ENCODE data around the gene CDON.
"Not testable (repeated sequence)": the region's sequence is repeated elsewhere in the genome, so short reads cannot be mapped to it uniquely, and the experiment has no call there.

CDON gene

GRCh38 chr11:126029805-126030204 lies 32.9 kb downstream of the CDON start:
- H3K27me3 ChIP-seq (ENCODE audit: insufficient read depth, low read depth), result no peaks in the 10 kb centered on the region
- no peak overlapping the region for H3K4me2 ChIP-seq
- no peak overlapping the region for H3K27ac ChIP-seq
- H4K20me1 ChIP-seq (ENCODE audit: insufficient read depth), result no peaks in the 10 kb centered on the region
- H3K4me1 ChIP-seq (ENCODE audit: low read depth, poor library complexity, severe bottlenecking), result no peaks in the 10 kb centered on the region
- H3K4me3 ChIP-seq (IDR thresholded peaks at IDR 0.05; ENCODE audit: insufficient read depth, low read depth, low read length), result no peak overlapping the region
- TF ChIP-seq CTCF (conservative IDR thresholded peaks at IDR 0.05; ENCODE audit: low read depth, low read length), result no peak
- no peaks in the 10 kb centered on the region for H3K79me2 ChIP-seq (ENCODE audit: insufficient read depth, low read depth)
- no peak overlapping the region for H3K9ac ChIP-seq
- H3K36me3 ChIP-seq (ENCODE audit: insufficient read depth), result no peaks in the 10 kb centered on the region
- H2AFZ ChIP-seq (ENCODE audit: low read depth), result no peak overlapping the region

- H3K4me1 ChIP-seq (ENCODE audit: low read depth, poor library complexity, severe bottlenecking), result no peaks in the 10 kb centered on the region
- no peak overlapping the region for H3K9ac ChIP-seq
- H3K79me2 ChIP-seq (ENCODE audit: insufficient read depth, low read depth), result no peaks in the 10 kb centered on the region
- no peaks in the 10 kb centered on the region for H4K20me1 ChIP-seq (ENCODE audit: insufficient read depth)
- no peak overlapping the region for H3K4me2 ChIP-seq
- no peak overlapping the region for H3K4me3 ChIP-seq (IDR thresholded peaks at IDR 0.05; ENCODE audit: insufficient read depth, low read depth, low read length)
- TF ChIP-seq CTCF (conservative IDR thresholded peaks at IDR 0.05; ENCODE audit: low read depth, low read length), result no peak
- no peak overlapping the region for H2AFZ ChIP-seq (ENCODE audit: low read depth)
- no peaks in the 10 kb centered on the region for H3K27me3 ChIP-seq (ENCODE audit: insufficient read depth, low read depth)
- H3K27ac ChIP-seq, result no peak overlapping the region
- no peaks in the 10 kb centered on the region for H3K36me3 ChIP-seq (ENCODE audit: insufficient read depth)
Observed at GRCh38 chr11:126029237-126029636, 33.4 kb downstream of the CDON start.

- H2AFZ ChIP-seq (ENCODE audit: low read depth); H4K20me1 ChIP-seq (ENCODE audit: insufficient read depth); H3K4me3 ChIP-seq (IDR thresholded peaks at IDR 0.05; ENCODE audit: insufficient read depth, low read depth, low read length): not testable (repeated sequence)
Observed at GRCh38 chr11:126028534-126028933, 34.1 kb downstream of the CDON start.

GRCh38 chr11:126026579-126026978 lies 36.1 kb downstream of the CDON start:
- H3K36me3 ChIP-seq (ENCODE audit: insufficient read depth), result no peaks in the 10 kb centered on the region
- H3K79me2 ChIP-seq (ENCODE audit: insufficient read depth, low read depth), result no peaks in the 10 kb centered on the region
- H3K4me2 ChIP-seq, result no peak overlapping the region
- H3K4me3 ChIP-seq (IDR thresholded peaks at IDR 0.05; ENCODE audit: insufficient read depth, low read depth, low read length), result no peak overlapping the region
- H4K20me1 ChIP-seq (ENCODE audit: insufficient read depth), result no peaks in the 10 kb centered on the region
- no peaks in the 10 kb centered on the region for H3K27me3 ChIP-seq (ENCODE audit: insufficient read depth, low read depth)
- H3K27ac ChIP-seq, result no peak overlapping the region
- no peak overlapping the region for H3K9ac ChIP-seq
- no peak overlapping the region for H2AFZ ChIP-seq (ENCODE audit: low read depth)
- TF ChIP-seq CTCF (conservative IDR thresholded peaks at IDR 0.05; ENCODE audit: low read depth, low read length), result no peak
- no peaks in the 10 kb centered on the region for H3K4me1 ChIP-seq (ENCODE audit: low read depth, poor library complexity, severe bottlenecking)

More at GRCh38 chr11:126028534-126028933, 34.1 kb downstream of the CDON start:
- H3K79me2 ChIP-seq (ENCODE audit: insufficient read depth, low read depth); H3K4me1 ChIP-seq (ENCODE audit: low read depth, poor library complexity, severe bottlenecking); H3K27ac ChIP-seq; H3K4me2 ChIP-seq; H3K9ac ChIP-seq; H3K27me3 ChIP-seq (ENCODE audit: insufficient read depth, low read depth); H3K36me3 ChIP-seq (ENCODE audit: insufficient read depth): not testable (repeated sequence)

GRCh38 chr11:126025822-126026221 lies 36.8 kb downstream of the CDON start:
- TF ChIP-seq CTCF (conservative IDR thresholded peaks at IDR 0.05; ENCODE audit: low read depth, low read length), result no peak
- H3K79me2 ChIP-seq (ENCODE audit: insufficient read depth, low read depth), result no peaks in the 10 kb centered on the region
- H3K9ac ChIP-seq, result no peak overlapping the region
- H3K27ac ChIP-seq, result no peak overlapping the region
- H3K4me3 ChIP-seq (IDR thresholded peaks at IDR 0.05; ENCODE audit: insufficient read depth, low read depth, low read length), result no peak overlapping the region
- H2AFZ ChIP-seq (ENCODE audit: low read depth), result no peak overlapping the region
- H3K4me2 ChIP-seq, result no peak overlapping the region
- H4K20me1 ChIP-seq (ENCODE audit: insufficient read depth), result no peaks in the 10 kb centered on the region
- H3K4me1 ChIP-seq (ENCODE audit: low read depth, poor library complexity, severe bottlenecking), result no peaks in the 10 kb centered on the region
- H3K36me3 ChIP-seq (ENCODE audit: insufficient read depth), result no peaks in the 10 kb centered on the region
- no peaks in the 10 kb centered on the region for H3K27me3 ChIP-seq (ENCODE audit: insufficient read depth, low read depth)
